ENCODE data around the gene ZNF557.
"Not testable (repeated sequence)": the region's sequence is repeated elsewhere in the genome, so short reads cannot be mapped to it uniquely, and the experiment has no call there.

Gene ZNF557

GRCh38 chr19:7059977-7060376 lies 9.5 kb upstream of the ZNF557 start:
- not testable (repeated sequence) for H3K79me2 ChIP-seq (ENCODE audit: insufficient read depth, low read length); H3K4me1 ChIP-seq (ENCODE audit: insufficient read depth, low read length, poor library complexity, severe bottlenecking); H3K9me2 ChIP-seq (replicated peaks; ENCODE audit: low read depth, low read length); H3K27me3 ChIP-seq (ENCODE audit: insufficient read depth, low read length, poor library complexity, severe bottlenecking); H3K9me3 ChIP-seq (ENCODE audit: insufficient read depth, low read depth, low read length); H3K4me2 ChIP-seq (ENCODE audit: low read depth, low read length, poor library complexity, severe bottlenecking); H3K4me3 ChIP-seq (ENCODE audit: low read length, poor library complexity, severe bottlenecking); H3K9ac ChIP-seq (ENCODE audit: low read depth, low read length, poor library complexity, severe bottlenecking); H2AFZ ChIP-seq (ENCODE audit: low read length); H3F3A ChIP-seq (ENCODE audit: low read depth); H3K36me3 ChIP-seq (ENCODE audit: insufficient read depth, low read length); H4K20me1 ChIP-seq (ENCODE audit: insufficient read depth, low read length, poor library complexity, severe bottlenecking)

DNA sequence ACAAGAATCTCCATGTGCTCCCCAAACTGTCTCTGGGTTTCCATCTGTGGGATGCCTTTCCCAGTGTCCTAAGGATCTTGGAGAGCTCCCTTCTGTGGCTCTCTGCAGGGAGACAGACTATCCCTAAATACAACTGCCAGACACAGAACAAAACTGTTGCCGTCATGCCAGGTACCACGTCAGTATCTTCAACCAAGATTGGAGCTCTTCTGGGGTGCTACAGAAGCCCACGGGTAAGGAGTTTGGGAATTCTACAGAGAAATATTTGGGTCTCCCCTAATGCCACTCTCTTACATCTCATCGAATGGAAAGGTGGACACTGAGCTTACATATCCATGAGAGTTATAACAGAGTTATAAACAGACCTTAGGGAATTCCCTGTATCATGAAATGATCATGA lies 6.2 kb upstream of the ZNF557 start:
- H3K4me3 ChIP-seq (ENCODE audit: low read length, poor library complexity, severe bottlenecking): no peak overlapping the region
- TF ChIP-seq CTCF (conservative IDR thresholded peaks at IDR 0.05; ENCODE audit: low read length): no peak
- TF ChIP-seq EZH2phosphoT487 (IDR thresholded peaks at IDR 0.05; ENCODE audit: borderline replicate concordance): no peak
- no peak overlapping the region for H3K9ac ChIP-seq (ENCODE audit: low read depth, low read length, poor library complexity, severe bottlenecking)

GRCh38 chr19:7063764-7064418 lies 5.6 kb upstream of the ZNF557 start:
- Histone ChIP-seq H3F3A (ENCODE audit: low read depth) (no peaks in the 10 kb centered on the region; the same call in 1 of the 2 replicates), H3K4me2 (ENCODE audit: low read depth, low read length, poor library complexity, severe bottlenecking) (no peak overlapping the region), H3K4me1 (ENCODE audit: insufficient read depth, low read length, poor library complexity, severe bottlenecking) (no peaks in the 10 kb centered on the region), H3K27me3 (ENCODE audit: insufficient read depth, low read length, poor library complexity, severe bottlenecking) (no peaks in the 10 kb centered on the region), H3K9me3 (ENCODE audit: insufficient read depth, low read depth, low read length) (no peaks in the 10 kb centered on the region), H3K79me2 (ENCODE audit: insufficient read depth, low read length) (no peaks in the 10 kb centered on the region), H2AFZ (ENCODE audit: low read length) (no peak overlapping the region), H3K4me3 (ENCODE audit: low read length, poor library complexity, severe bottlenecking) (no peak overlapping the region), H3K36me3 (ENCODE audit: insufficient read depth, low read length) (no peaks in the 10 kb centered on the region), H3K9ac (ENCODE audit: low read depth, low read length, poor library complexity, severe bottlenecking) (no peak overlapping the region), H4K20me1 (ENCODE audit: insufficient read depth, low read length, poor library complexity, severe bottlenecking) (no peaks in the 10 kb centered on the region), H3K9me2 (replicated peaks; ENCODE audit: low read depth, low read length) (no peaks in the 10 kb centered on the region)
- TF ChIP-seq EZH2phosphoT487 (IDR thresholded peaks at IDR 0.05; ENCODE audit: borderline replicate concordance) (no peak), CTCF (conservative IDR thresholded peaks at IDR 0.05; ENCODE audit: low read length) (no peak)

More for the DNA sequence above, 6.2 kb upstream of the ZNF557 start:
- Histone ChIP-seq H3K9me3 (ENCODE audit: insufficient read depth, low read depth, low read length) (no peaks in the 10 kb centered on the region), H3K4me2 (ENCODE audit: low read depth, low read length, poor library complexity, severe bottlenecking) (no peak overlapping the region), H3K4me1 (ENCODE audit: insufficient read depth, low read length, poor library complexity, severe bottlenecking) (no peaks in the 10 kb centered on the region), H3K27me3 (ENCODE audit: insufficient read depth, low read length, poor library complexity, severe bottlenecking) (no peaks in the 10 kb centered on the region), H2AFZ (ENCODE audit: low read length) (no peak overlapping the region), H3K36me3 (ENCODE audit: insufficient read depth, low read length) (no peaks in the 10 kb centered on the region), H3K79me2 (ENCODE audit: insufficient read depth, low read length) (no peaks in the 10 kb centered on the region), H3F3A (ENCODE audit: low read depth) (no peaks in the 10 kb centered on the region; the same call in 1 of the 2 replicates), H4K20me1 (ENCODE audit: insufficient read depth, low read length, poor library complexity, severe bottlenecking) (no peaks in the 10 kb centered on the region), H3K9me2 (replicated peaks; ENCODE audit: low read depth, low read length) (no peaks in the 10 kb centered on the region)

DNA sequence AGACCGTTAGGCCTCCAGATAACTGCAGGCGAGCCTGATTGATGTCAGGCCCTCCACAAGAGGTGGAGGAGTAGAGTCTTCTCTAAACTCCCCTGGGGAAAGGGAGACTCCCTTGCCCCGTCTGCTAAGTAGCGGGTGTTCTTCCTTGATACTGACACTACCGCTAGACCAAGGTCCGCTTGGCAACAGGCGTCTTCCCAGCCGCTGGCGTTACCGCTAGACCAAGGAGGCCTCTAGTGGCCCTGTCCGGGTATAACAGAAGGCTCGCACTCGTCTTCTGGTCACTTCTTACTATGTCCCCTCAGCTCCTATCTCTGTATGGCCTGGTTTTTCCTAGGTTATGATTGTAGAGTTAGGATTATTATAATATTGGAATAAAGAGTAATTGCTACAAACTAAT lies 2.4 kb upstream of the ZNF557 start:
- not testable (repeated sequence) for H3K4me1 ChIP-seq (ENCODE audit: insufficient read depth, low read length, poor library complexity, severe bottlenecking); H3K4me3 ChIP-seq (ENCODE audit: low read length, poor library complexity, severe bottlenecking); H3K9ac ChIP-seq (ENCODE audit: low read depth, low read length, poor library complexity, severe bottlenecking); H3K9me2 ChIP-seq (replicated peaks; ENCODE audit: low read depth, low read length); H3K36me3 ChIP-seq (ENCODE audit: insufficient read depth, low read length); H3K27me3 ChIP-seq (ENCODE audit: insufficient read depth, low read length, poor library complexity, severe bottlenecking); H3F3A ChIP-seq (ENCODE audit: low read depth); H3K4me2 ChIP-seq (ENCODE audit: low read depth, low read length, poor library complexity, severe bottlenecking); H3K9me3 ChIP-seq (ENCODE audit: insufficient read depth, low read depth, low read length); H2AFZ ChIP-seq (ENCODE audit: low read length)
- Histone ChIP-seq H3K79me2 (ENCODE audit: insufficient read depth, low read length) (peaks cover 19% of the 10 kb centered on the region), H4K20me1 (ENCODE audit: insufficient read depth, low read length, poor library complexity, severe bottlenecking) (peaks cover 18% of the 10 kb centered on the region)

Measured in Loucy (cell line).